GM19324 (cell line): ENCODE results near the gene NT5DC1.

Experiments used
- ATAC-seq: cut with Tn5 transposase; IDR thresholded peaks from one replicate; pipeline ENCODE4 v1.9.1; 2021; ENCODE audit warnings: mild to moderate bottlenecking, moderate library complexity; ENCODE audit not compliant: unreplicated experiment, low FRiP score

NT5DC1 gene

GRCh38 chr6:116180375-116180774 is 79.7 kb downstream of the NT5DC1 start:
- ATAC-seq, result no peak

GRCh38 chr6:116189472-116189871 is 88.8 kb downstream of the NT5DC1 start:
- no peak for ATAC-seq

GRCh38 chr6:116190550-116190949 is 89.9 kb downstream of the NT5DC1 start:
- no peak for ATAC-seq

- no peak for ATAC-seq
Measured at GRCh38 chr6:116191881-116192280, 91.2 kb downstream of the NT5DC1 start.

GRCh38 chr6:116192786-116193185 is 92.1 kb downstream of the NT5DC1 start:
- ATAC-seq, result no peak

GRCh38 chr6:116196841-116197240 is 96.2 kb downstream of the NT5DC1 start:
- ATAC-seq, result no peak

- ATAC-seq, result no peak
Measured at GRCh38 chr6:116200619-116201249, 100.1 kb downstream of the NT5DC1 start.

- no peak for ATAC-seq
Measured at GRCh38 chr6:116201538-116201937, 100.9 kb downstream of the NT5DC1 start.

- ATAC-seq, result no peak
Measured at GRCh38 chr6:116205281-116205680, 104.6 kb downstream of the NT5DC1 start.

GRCh38 chr6:116206231-116206903 is 105.7 kb downstream of the NT5DC1 start:
- ATAC-seq, result no peak

- no peak for ATAC-seq
Measured at GRCh38 chr6:116208056-116208785, 107.6 kb downstream of the NT5DC1 start.

GRCh38 chr6:116210316-116210715 is 109.7 kb downstream of the NT5DC1 start:
- ATAC-seq, result no peak

GRCh38 chr6:116210750-116211425 is 110.2 kb downstream of the NT5DC1 start:
- no peak for ATAC-seq

GRCh38 chr6:116214681-116215080 is 114.0 kb downstream of the NT5DC1 start:
- ATAC-seq, result no peak

- no peak for ATAC-seq
Measured at GRCh38 chr6:116215414-116215813, 114.8 kb downstream of the NT5DC1 start.

- ATAC-seq, result no peak
Measured at GRCh38 chr6:116217069-116217468, 116.4 kb downstream of the NT5DC1 start.

- ATAC-seq, result no peak
Measured at GRCh38 chr6:116218172-116218633, 117.5 kb downstream of the NT5DC1 start.

GRCh38 chr6:116218866-116219265 is 118.2 kb downstream of the NT5DC1 start:
- no peak for ATAC-seq

GRCh38 chr6:116221067-116221466 is 120.4 kb downstream of the NT5DC1 start:
- ATAC-seq, result no peak

GRCh38 chr6:116221911-116222310 is 121.3 kb downstream of the NT5DC1 start:
- ATAC-seq, result no peak

GRCh38 chr6:116223355-116223754 is 122.7 kb downstream of the NT5DC1 start:
- no peak for ATAC-seq
